Body of pancreas (tissue), 4 donors: ENCODE results near the gene APLP1.

ENCODE experiments used
- POLR2A ChIP-seq, 3 donors: fragments of 450-650 bp; IDR thresholded peaks; one replicate each; pipeline ENCODE4 v1.6.1; 2016; ENCODE audit warnings: antibody characterized with exemption in 3 of 3, mild to moderate bottlenecking in 2 of 3
- TF ChIP-seq, protein P1 (sequence below), 7 experiments: fragments of 450-650 bp in 4 of 7; fragments of 200-600 bp in 3 of 7; sonication (generic) in 3 of 7; IDR thresholded peaks; one replicate each; pipeline ENCODE4 v1.5.1; 2016 to 2019; ENCODE audit warnings: antibody characterized with exemption in 7 of 7

DNA sequence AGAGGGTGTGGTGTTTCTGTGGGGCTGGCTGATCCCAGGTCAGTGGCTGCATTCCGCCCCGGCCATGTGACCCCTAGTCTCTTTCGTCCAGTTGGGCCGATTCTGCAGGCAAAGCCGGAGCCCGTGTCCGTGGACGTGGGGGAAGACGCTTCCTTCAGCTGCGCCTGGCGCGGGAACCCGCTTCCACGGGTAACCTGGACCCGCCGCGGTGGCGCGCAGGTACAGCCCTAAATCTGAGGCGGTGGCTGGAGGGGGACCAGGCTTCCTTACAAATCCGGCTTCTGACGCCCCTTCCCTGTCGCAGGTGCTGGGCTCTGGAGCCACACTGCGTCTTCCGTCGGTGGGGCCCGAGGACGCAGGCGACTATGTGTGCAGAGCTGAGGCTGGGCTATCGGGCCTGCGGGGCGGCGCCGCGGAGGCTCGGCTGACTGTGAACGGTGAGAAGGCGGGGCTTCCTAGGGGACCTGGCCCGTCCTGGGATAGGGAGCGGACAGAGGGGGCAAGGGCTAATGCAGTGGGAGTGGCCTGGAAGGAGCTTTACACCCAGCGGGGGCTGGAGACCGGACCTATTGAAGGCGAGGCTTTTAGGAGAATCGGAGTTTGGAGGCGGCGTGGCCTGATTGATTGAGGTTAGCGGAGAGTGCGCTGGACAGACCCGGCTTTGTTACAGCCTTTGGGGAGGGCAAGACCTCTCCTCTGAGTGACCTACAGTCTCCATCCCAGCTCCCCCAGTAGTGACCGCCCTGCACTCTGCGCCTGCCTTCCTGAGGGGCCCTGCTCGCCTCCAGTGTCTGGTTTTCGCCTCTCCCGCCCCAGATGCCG lies 7.3 kb upstream of the APLP1 start:
- no peak for TF ChIP-seq POLR2A (IDR thresholded peaks at IDR 0.05)
- TF ChIP-seq, protein P1, sequence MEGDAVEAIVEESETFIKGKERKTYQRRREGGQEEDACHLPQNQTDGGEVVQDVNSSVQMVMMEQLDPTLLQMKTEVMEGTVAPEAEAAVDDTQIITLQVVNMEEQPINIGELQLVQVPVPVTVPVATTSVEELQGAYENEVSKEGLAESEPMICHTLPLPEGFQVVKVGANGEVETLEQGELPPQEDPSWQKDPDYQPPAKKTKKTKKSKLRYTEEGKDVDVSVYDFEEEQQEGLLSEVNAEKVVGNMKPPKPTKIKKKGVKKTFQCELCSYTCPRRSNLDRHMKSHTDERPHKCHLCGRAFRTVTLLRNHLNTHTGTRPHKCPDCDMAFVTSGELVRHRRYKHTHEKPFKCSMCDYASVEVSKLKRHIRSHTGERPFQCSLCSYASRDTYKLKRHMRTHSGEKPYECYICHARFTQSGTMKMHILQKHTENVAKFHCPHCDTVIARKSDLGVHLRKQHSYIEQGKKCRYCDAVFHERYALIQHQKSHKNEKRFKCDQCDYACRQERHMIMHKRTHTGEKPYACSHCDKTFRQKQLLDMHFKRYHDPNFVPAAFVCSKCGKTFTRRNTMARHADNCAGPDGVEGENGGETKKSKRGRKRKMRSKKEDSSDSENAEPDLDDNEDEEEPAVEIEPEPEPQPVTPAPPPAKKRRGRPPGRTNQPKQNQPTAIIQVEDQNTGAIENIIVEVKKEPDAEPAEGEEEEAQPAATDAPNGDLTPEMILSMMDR (IDR thresholded peaks at IDR 0.05) = no peak
